ENCODE data around the gene MSMP. TPM values are rescaled to one million over a fixed set of nuclear protein-coding genes. Genes with fewer than 3 reads are reported as not detected.
A peak's percentile ranks its signal among the peaks of the same experiment; 100 is the strongest.

MSMP gene
- total and polyA plus RNA-seq, 9 of the 15 experiments (the other 6 are each of a cell fraction or from before 2014, with no cell fraction given): 0.60 TPM; not detected in 8

GRCh38 chr9:35727676-35728040 lies 26.4 kb downstream of the MSMP start (continued):
- TF ChIP-seq ZNF407 (IDR thresholded peaks at IDR 0.05; ENCODE audit: low read depth) (no peak), ZNF274 (IDR thresholded peaks at IDR 0.05; ENCODE audit: borderline replicate concordance, low read depth, low read length) (no peak), SAFB2 (IDR thresholded peaks at IDR 0.05; ENCODE audit: borderline replicate concordance, low read depth, low read length, severe bottlenecking) (no peak), ZNF77 (CRISPR knock-in tag; IDR thresholded peaks at IDR 0.05) (no peak), POLR2A (conservative IDR thresholded peaks at IDR 0.05) (no peak), CC2D1A (IDR thresholded peaks at IDR 0.05) (no peak), TRIM28 (IDR thresholded peaks at IDR 0.05) (no peak), EP400 (IDR thresholded peaks at IDR 0.05) (no peak), KAT7 (CRISPR knock-in tag; IDR thresholded peaks at IDR 0.05; ENCODE audit: borderline replicate concordance) (no peak), MAFK (IDR thresholded peaks at IDR 0.05; ENCODE audit: low read length) (no peak; the same call in 1 of the 2 replicates), STAG1 (CRISPR knock-in tag; IDR thresholded peaks at IDR 0.05; ENCODE audit: borderline replicate concordance) (no peak), MEF2A (IDR thresholded peaks at IDR 0.05; ENCODE audit: control insufficient read depth, low read depth, low read length) (no peak), SP1 (CRISPR knock-in tag; IDR thresholded peaks at IDR 0.05) (no peak), EP300 (IDR thresholded peaks at IDR 0.05; ENCODE audit: low read length) (peak; percentile 56; the same call in 1 of the 2 replicates), ZNF431 (CRISPR knock-in tag; IDR thresholded peaks at IDR 0.05) (no peak)
- TF ChIP-seq, protein P1, sequence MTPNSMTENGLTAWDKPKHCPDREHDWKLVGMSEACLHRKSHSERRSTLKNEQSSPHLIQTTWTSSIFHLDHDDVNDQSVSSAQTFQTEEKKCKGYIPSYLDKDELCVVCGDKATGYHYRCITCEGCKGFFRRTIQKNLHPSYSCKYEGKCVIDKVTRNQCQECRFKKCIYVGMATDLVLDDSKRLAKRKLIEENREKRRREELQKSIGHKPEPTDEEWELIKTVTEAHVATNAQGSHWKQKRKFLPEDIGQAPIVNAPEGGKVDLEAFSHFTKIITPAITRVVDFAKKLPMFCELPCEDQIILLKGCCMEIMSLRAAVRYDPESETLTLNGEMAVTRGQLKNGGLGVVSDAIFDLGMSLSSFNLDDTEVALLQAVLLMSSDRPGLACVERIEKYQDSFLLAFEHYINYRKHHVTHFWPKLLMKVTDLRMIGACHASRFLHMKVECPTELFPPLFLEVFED (CRISPR knock-in tag; conservative IDR thresholded peaks at IDR 0.05): no peak
- TF ChIP-seq, protein P2, sequence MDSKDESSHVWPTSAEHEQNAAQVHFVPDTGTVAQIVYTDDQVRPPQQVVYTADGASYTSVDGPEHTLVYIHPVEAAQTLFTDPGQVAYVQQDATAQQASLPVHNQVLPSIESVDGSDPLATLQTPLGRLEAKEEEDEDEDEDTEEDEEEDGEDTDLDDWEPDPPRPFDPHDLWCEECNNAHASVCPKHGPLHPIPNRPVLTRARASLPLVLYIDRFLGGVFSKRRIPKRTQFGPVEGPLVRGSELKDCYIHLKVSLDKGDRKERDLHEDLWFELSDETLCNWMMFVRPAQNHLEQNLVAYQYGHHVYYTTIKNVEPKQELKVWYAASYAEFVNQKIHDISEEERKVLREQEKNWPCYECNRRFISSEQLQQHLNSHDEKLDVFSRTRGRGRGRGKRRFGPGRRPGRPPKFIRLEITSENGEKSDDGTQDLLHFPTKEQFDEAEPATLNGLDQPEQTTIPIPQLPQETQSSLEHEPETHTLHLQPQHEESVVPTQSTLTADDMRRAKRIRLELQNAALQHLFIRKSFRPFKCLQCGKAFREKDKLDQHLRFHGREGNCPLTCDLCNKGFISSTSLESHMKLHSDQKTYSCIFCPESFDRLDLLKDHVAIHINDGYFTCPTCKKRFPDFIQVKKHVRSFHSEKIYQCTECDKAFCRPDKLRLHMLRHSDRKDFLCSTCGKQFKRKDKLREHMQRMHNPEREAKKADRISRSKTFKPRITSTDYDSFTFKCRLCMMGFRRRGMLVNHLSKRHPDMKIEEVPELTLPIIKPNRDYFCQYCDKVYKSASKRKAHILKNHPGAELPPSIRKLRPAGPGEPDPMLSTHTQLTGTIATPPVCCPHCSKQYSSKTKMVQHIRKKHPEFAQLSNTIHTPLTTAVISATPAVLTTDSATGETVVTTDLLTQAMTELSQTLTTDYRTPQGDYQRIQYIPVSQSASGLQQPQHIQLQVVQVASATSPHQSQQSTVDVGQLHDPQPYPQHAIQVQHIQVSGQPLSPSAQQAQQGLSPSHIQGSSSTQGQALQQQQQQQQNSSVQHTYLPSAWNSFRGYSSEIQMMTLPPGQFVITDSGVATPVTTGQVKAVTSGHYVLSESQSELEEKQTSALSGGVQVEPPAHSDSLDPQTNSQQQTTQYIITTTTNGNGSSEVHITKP (IDR thresholded peaks at IDR 0.05; ENCODE audit: partially characterized antibody): peak; percentile 49

All from K562 (cell line).